IPS DF 6.9 (cell line): Measurements from ENCODE around the gene JAZF1.

ENCODE experiments used
- DNase-seq: peaks from one replicate; pipeline ENCODE4 v3.0.0-alpha.2; 2013; ENCODE audit warnings: low read depth, low spot score
- H3K27ac ChIP-seq: one replicate; pipeline ENCODE4 v1.5.1; 2013; ENCODE audit warnings: low read length, control low read depth
- H3K27me3 ChIP-seq: 2 replicates; pipeline ENCODE4 v1.6.1; 2013; ENCODE audit warnings: mild to moderate bottlenecking, low read length; ENCODE audit not compliant: control insufficient read depth, insufficient read depth
- H3K36me3 ChIP-seq: 2 replicates; pipeline ENCODE4 v1.6.1; 2013; ENCODE audit warnings: low read length; ENCODE audit not compliant: control insufficient read depth, insufficient read depth
- H3K4me1 ChIP-seq: 2 replicates; pipeline ENCODE4 v1.6.1; 2013; ENCODE audit warnings: low read length; ENCODE audit not compliant: control insufficient read depth, insufficient read depth
- H3K4me3 ChIP-seq: 2 replicates; pipeline ENCODE4 v1.5.1; 2013; ENCODE audit warnings: mild to moderate bottlenecking, low read length
- H3K9me3 ChIP-seq: 2 replicates; pipeline ENCODE4 v1.6.1; 2013; ENCODE audit warnings: low read length, inconsistent platforms; ENCODE audit not compliant: control insufficient read depth, insufficient read depth
- WGBS: extraction: QIAGEN DNeasy Blood & Tissue Kit; methylation state at CpG from one replicate; pipeline ENCODE4 v1.1.7; 2013; ENCODE audit warnings: mixed read lengths, missing lambda C conversion rate; ENCODE audit not compliant: insufficient read length, insufficient coverage; 5-methylcytosine and 5-hydroxymethylcytosine counted together

Gene JAZF1

GRCh38 chr7:28068811-28069216 lies 111.8 kb downstream of the JAZF1 start:
- no peak for DNase-seq
- Histone ChIP-seq H3K4me3 (no peak overlapping the region), H3K27ac (no peak overlapping the region), H3K27me3 (no peaks in the 10 kb centered on the region), H3K9me3 (no peaks in the 10 kb centered on the region), H3K4me1 (peaks cover 1% of the 10 kb centered on the region), H3K36me3 (no peaks in the 10 kb centered on the region)
- WGBS, result no CpG with 5 or more reads among the region's 1 CpG

GRCh38 chr7:28067171-28067570 lies 113.4 kb downstream of the JAZF1 start:
- no peak overlapping the region for H3K4me3 ChIP-seq
- H3K36me3 ChIP-seq, result no peaks in the 10 kb centered on the region
- no peaks in the 10 kb centered on the region for H3K9me3 ChIP-seq
- no peak for DNase-seq
- H3K4me1 ChIP-seq, result peaks cover 3% of the 10 kb centered on the region
- no peak overlapping the region for H3K27ac ChIP-seq
- no peaks in the 10 kb centered on the region for H3K27me3 ChIP-seq

GRCh38 chr7:28065721-28066285 lies 114.8 kb downstream of the JAZF1 start:
- no peaks in the 10 kb centered on the region for H3K36me3 ChIP-seq
- H3K4me3 ChIP-seq, result no peak overlapping the region
- no peaks in the 10 kb centered on the region for H3K9me3 ChIP-seq
- DNase-seq, result no peak
- WGBS, result no CpG with 5 or more reads among the region's 8 CpGs
- no peaks in the 10 kb centered on the region for H3K27me3 ChIP-seq
- no peak overlapping the region for H3K27ac ChIP-seq
- peaks cover 3% of the 10 kb centered on the region for H3K4me1 ChIP-seq

- Histone ChIP-seq H3K9me3 (no peaks in the 10 kb centered on the region), H3K4me3 (no peak overlapping the region), H3K27me3 (no peaks in the 10 kb centered on the region), H3K27ac (no peak overlapping the region), H3K4me1 (peaks cover 3% of the 10 kb centered on the region), H3K36me3 (no peaks in the 10 kb centered on the region)
- DNase-seq, result no peak
- no CpG with 5 or more reads among the region's 7 CpGs for WGBS
These were observed 115.3 kb downstream of the JAZF1 start for GRCh38 chr7:28065308-28065707.

- Histone ChIP-seq H3K27me3 (no peaks in the 10 kb centered on the region), H3K4me3 (no peak overlapping the region), H3K9me3 (no peaks in the 10 kb centered on the region), H3K27ac (no peak overlapping the region), H3K4me1 (peaks cover 3% of the 10 kb centered on the region), H3K36me3 (no peaks in the 10 kb centered on the region)
- no peak for DNase-seq
These were observed 116.2 kb downstream of the JAZF1 start for GRCh38 chr7:28064437-28064836.

GRCh38 chr7:28062197-28062991 lies 118.2 kb downstream of the JAZF1 start:
- no CpG with 5 or more reads among the region's 12 CpGs for WGBS
- H3K27ac ChIP-seq, result no peak overlapping the region
- no peaks in the 10 kb centered on the region for H3K27me3 ChIP-seq
- H3K4me3 ChIP-seq, result no peak overlapping the region
- H3K9me3 ChIP-seq, result no peaks in the 10 kb centered on the region
- DNase-seq, result peak; percentile 57
- no peaks in the 10 kb centered on the region for H3K36me3 ChIP-seq
- peaks cover 3% of the 10 kb centered on the region for H3K4me1 ChIP-seq

- H3K4me3 ChIP-seq, result no peak overlapping the region
- no peaks in the 10 kb centered on the region for H3K27me3 ChIP-seq
- H3K27ac ChIP-seq, result no peak overlapping the region
- H3K4me1 ChIP-seq, result peaks cover 3% of the 10 kb centered on the region
- H3K9me3 ChIP-seq, result no peaks in the 10 kb centered on the region
- DNase-seq, result no peak
- no CpG with 5 or more reads among the region's 4 CpGs for WGBS
- no peaks in the 10 kb centered on the region for H3K36me3 ChIP-seq
These were observed 118.8 kb downstream of the JAZF1 start for GRCh38 chr7:28061824-28062196.

GRCh38 chr7:28060371-28060950 lies 120.1 kb downstream of the JAZF1 start:
- Histone ChIP-seq H3K9me3 (no peaks in the 10 kb centered on the region), H3K27ac (no peak overlapping the region), H3K36me3 (no peaks in the 10 kb centered on the region), H3K27me3 (no peaks in the 10 kb centered on the region), H3K4me3 (no peak overlapping the region), H3K4me1 (peaks cover 3% of the 10 kb centered on the region)
- 100% methylated on average over 1 of the region's 1 CpG for WGBS
- no peak for DNase-seq

- no CpG with 5 or more reads among the region's 3 CpGs for WGBS
These were observed 125.4 kb downstream of the JAZF1 start for GRCh38 chr7:28055161-28055544.

GRCh38 chr7:28054531-28055160 lies 125.9 kb downstream of the JAZF1 start:
- Histone ChIP-seq H3K27me3 (no peaks in the 10 kb centered on the region), H3K36me3 (no peaks in the 10 kb centered on the region), H3K4me3 (no peak overlapping the region), H3K27ac (no peak overlapping the region), H3K9me3 (no peaks in the 10 kb centered on the region), H3K4me1 (no peaks in the 10 kb centered on the region)
- WGBS, result no CpG with 5 or more reads among the region's 10 CpGs
- DNase-seq, result no peak

More at GRCh38 chr7:28055161-28055544, 125.4 kb downstream of the JAZF1 start:
- Histone ChIP-seq H3K27ac (no peak overlapping the region), H3K27me3 (no peaks in the 10 kb centered on the region), H3K9me3 (no peaks in the 10 kb centered on the region), H3K4me1 (no peaks in the 10 kb centered on the region), H3K36me3 (no peaks in the 10 kb centered on the region), H3K4me3 (no peak overlapping the region)
- no peak for DNase-seq
